Measurements from ENCODE around the gene BLACAT1. TPM values are rescaled to one million over a fixed set of nuclear protein-coding genes. Genes with fewer than 3 reads are reported as not detected.
A peak's percentile ranks its signal among the peaks of the same experiment; 100 is the strongest.

The BLACAT1 gene
- total and polyA plus RNA-seq, 2 of the 13 experiments (the other 11 are each of a cell fraction or from before 2014, with no cell fraction given), result 1.2 to 2.8 TPM

DNA sequence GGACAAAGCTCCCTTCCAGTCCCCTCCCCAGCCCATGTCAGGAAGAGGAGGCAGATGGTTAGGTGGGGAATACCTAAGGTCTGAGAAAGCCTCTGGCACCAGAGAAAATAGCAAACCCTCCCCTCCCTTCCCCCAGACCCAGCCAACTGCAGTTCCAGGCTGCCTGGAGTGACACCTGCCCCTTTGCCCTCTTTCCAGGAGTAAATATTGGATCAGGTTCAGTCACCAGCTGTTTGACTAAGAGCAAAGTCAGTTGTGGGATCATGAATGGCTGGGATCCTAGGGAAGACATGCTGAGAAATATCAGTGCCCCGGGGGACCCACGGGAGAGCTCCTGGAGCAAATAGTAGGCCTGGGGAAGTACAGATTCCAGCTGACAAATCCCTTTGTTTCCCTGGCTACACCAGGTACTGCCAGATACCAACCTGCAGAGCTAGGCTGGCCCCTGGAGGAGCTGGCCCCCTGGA lies 36.4 kb upstream of the BLACAT1 start (continued):
- TF ChIP-seq SOX6 (IDR thresholded peaks at IDR 0.05), result no peak
- TF ChIP-seq SOX6 (CRISPR knock-in tag; IDR thresholded peaks at IDR 0.05), result peak; percentile 48; the same call in 1 of the 2 replicates
- no peak for TF ChIP-seq NFYC (CRISPR knock-in tag; IDR thresholded peaks at IDR 0.05)
- TF ChIP-seq, protein P1, sequence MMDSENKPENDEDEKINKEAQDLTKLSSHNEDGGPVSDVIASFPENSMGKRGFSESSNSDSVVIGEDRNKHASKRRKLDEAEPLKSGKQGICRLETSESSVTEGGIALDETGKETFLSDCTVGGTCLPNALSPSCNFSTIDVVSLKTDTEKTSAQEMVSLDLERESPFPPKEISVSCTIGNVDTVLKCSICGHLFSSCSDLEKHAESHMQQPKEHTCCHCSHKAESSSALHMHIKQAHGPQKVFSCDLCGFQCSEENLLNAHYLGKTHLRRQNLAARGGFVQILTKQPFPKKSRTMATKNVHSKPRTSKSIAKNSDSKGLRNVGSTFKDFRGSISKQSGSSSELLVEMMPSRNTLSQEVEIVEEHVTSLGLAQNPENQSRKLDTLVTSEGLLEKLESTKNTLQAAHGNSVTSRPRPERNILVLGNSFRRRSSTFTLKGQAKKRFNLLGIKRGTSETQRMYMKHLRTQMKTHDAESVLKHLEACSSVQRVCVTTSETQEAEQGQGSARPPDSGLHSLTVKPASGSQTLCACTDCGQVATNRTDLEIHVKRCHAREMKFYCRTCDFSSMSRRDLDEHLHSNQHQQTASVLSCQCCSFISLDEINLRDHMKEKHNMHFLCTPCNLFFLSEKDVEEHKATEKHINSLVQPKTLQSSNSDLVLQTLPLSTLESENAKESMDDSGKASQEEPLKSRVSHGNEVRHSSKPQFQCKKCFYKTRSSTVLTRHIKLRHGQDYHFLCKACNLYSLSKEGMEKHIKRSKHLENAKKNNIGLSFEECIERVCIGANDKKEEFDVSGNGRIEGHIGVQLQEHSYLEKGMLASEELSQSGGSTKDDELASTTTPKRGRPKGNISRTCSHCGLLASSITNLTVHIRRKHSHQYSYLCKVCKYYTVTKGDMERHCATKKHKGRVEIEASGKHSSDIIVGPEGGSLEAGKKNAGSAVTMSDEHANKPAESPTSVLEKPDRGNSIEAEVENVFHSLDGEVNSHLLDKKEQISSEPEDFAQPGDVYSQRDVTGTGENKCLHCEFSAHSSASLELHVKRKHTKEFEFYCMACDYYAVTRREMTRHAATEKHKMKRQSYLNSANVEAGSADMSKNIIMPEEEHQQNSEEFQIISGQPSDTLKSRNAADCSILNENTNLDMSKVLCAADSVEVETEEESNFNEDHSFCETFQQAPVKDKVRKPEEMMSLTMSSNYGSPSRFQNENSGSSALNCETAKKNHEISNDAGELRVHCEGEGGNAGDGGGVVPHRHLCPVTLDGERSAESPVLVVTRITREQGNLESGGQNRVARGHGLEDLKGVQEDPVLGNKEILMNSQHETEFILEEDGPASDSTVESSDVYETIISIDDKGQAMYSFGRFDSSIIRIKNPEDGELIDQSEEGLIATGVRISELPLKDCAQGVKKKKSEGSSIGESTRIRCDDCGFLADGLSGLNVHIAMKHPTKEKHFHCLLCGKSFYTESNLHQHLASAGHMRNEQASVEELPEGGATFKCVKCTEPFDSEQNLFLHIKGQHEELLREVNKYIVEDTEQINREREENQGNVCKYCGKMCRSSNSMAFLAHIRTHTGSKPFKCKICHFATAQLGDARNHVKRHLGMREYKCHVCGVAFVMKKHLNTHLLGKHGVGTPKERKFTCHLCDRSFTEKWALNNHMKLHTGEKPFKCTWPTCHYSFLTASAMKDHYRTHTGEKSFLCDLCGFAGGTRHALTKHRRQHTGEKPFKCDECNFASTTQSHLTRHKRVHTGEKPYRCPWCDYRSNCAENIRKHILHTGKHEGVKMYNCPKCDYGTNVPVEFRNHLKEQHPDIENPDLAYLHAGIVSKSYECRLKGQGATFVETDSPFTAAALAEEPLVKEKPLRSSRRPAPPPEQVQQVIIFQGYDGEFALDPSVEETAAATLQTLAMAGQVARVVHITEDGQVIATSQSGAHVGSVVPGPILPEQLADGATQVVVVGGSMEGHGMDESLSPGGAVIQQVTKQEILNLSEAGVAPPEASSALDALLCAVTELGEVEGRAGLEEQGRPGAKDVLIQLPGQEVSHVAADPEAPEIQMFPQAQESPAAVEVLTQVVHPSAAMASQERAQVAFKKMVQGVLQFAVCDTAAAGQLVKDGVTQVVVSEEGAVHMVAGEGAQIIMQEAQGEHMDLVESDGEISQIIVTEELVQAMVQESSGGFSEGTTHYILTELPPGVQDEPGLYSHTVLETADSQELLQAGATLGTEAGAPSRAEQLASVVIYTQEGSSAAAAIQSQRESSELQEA (CRISPR knock-in tag; IDR thresholded peaks at IDR 0.05; ENCODE audit: not compliant biosample characterization), result no peak
- no peak for TF ChIP-seq RBM22 (optimal IDR thresholded peaks at IDR 0.05; ENCODE audit: low read length)
- TF ChIP-seq, protein P2, sequence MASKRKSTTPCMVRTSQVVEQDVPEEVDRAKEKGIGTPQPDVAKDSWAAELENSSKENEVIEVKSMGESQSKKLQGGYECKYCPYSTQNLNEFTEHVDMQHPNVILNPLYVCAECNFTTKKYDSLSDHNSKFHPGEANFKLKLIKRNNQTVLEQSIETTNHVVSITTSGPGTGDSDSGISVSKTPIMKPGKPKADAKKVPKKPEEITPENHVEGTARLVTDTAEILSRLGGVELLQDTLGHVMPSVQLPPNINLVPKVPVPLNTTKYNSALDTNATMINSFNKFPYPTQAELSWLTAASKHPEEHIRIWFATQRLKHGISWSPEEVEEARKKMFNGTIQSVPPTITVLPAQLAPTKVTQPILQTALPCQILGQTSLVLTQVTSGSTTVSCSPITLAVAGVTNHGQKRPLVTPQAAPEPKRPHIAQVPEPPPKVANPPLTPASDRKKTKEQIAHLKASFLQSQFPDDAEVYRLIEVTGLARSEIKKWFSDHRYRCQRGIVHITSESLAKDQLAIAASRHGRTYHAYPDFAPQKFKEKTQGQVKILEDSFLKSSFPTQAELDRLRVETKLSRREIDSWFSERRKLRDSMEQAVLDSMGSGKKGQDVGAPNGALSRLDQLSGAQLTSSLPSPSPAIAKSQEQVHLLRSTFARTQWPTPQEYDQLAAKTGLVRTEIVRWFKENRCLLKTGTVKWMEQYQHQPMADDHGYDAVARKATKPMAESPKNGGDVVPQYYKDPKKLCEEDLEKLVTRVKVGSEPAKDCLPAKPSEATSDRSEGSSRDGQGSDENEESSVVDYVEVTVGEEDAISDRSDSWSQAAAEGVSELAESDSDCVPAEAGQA (IDR thresholded peaks at IDR 0.05; ENCODE audit: low read depth), result no peak
- TF ChIP-seq, protein P2 (CRISPR knock-in tag; IDR thresholded peaks at IDR 0.05; ENCODE audit: borderline replicate concordance), result no peak
- TF ChIP-seq ZNF841 (CRISPR knock-in tag; IDR thresholded peaks at IDR 0.05; ENCODE audit: borderline replicate concordance), result no peak
- no peak for TF ChIP-seq ZFP90 (CRISPR knock-in tag; IDR thresholded peaks at IDR 0.05; ENCODE audit: borderline replicate concordance)
- no peak for TF ChIP-seq ZNF749 (CRISPR knock-in tag; IDR thresholded peaks at IDR 0.05; ENCODE audit: borderline replicate concordance)
- TF ChIP-seq ZNF382 (CRISPR knock-in tag; IDR thresholded peaks at IDR 0.05; ENCODE audit: borderline replicate concordance), result no peak
- TF ChIP-seq, protein P3, sequence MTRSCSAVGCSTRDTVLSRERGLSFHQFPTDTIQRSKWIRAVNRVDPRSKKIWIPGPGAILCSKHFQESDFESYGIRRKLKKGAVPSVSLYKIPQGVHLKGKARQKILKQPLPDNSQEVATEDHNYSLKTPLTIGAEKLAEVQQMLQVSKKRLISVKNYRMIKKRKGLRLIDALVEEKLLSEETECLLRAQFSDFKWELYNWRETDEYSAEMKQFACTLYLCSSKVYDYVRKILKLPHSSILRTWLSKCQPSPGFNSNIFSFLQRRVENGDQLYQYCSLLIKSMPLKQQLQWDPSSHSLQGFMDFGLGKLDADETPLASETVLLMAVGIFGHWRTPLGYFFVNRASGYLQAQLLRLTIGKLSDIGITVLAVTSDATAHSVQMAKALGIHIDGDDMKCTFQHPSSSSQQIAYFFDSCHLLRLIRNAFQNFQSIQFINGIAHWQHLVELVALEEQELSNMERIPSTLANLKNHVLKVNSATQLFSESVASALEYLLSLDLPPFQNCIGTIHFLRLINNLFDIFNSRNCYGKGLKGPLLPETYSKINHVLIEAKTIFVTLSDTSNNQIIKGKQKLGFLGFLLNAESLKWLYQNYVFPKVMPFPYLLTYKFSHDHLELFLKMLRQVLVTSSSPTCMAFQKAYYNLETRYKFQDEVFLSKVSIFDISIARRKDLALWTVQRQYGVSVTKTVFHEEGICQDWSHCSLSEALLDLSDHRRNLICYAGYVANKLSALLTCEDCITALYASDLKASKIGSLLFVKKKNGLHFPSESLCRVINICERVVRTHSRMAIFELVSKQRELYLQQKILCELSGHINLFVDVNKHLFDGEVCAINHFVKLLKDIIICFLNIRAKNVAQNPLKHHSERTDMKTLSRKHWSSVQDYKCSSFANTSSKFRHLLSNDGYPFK (CRISPR knock-in tag; IDR thresholded peaks at IDR 0.05; ENCODE audit: borderline replicate concordance), result no peak
- no peak for TF ChIP-seq SP2 (CRISPR knock-in tag; IDR thresholded peaks at IDR 0.05)

Data from HepG2 (cell line).